Measurements from ENCODE around the gene EDAR. TPM values are rescaled to one million over a fixed set of nuclear protein-coding genes. Genes with fewer than 3 reads are reported as not detected.

The EDAR gene
- total and polyA plus RNA-seq, 2 of the 4 experiments (the other 2 are of a cell fraction), result not detected

DNA sequence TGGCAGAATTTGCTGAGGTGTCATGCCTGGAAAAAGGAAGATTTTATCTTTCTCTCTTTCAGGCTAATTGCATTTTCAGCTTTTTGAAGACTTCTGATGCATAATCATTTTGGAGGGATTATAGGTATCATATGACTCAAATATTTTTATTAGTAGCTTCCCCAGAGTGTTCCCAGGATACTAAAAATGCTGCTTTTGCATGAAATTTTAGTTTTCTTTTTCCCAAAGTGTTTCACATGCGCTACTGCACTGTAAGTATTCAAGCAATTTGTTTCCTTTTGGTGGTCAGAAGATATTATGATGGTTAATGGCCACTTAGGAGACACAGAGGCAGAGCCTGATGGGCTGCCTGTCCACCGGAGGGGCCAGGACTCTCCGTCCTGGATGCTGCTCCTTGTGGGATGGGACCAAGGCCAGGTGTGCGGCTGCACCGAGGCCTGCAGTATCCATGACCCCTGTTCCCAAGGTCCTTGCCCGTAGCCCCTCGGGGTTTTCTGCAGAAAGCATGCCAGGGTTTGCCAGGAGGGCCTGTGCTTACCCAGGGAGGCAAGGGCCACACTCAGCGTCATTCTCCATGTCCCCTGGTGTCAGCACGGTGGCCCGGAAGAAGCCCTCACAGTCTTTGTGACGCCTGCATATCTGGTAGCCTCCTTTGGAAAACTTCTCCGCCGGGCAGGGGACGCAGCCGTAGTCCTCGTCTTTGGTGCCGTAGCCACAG lies 60.2 kb downstream of the EDAR start:
- Histone ChIP-seq H4K8ac (ENCODE audit: low read depth in 2 of 2, low read length in 2 of 2) (no peak overlapping the region), H2BK20ac (ENCODE audit: low read depth, low read length) (no peak overlapping the region), H3K4me3 (ENCODE audit: insufficient read depth, low read depth, low read length) (no peak overlapping the region), H2BK15ac (ENCODE audit: low read depth, low read length) (no peak overlapping the region), H3K18ac (ENCODE audit: low read depth, low read length) (no peak overlapping the region), H2AFZ (replicated peaks; ENCODE audit: low read length, poor library complexity) (no peak overlapping the region), H4K91ac (ENCODE audit: insufficient read depth, low read depth, low read length) (no peak overlapping the region), H2BK120ac (ENCODE audit: low read depth, low read length) (no peak overlapping the region), H3K4ac (ENCODE audit: low read depth, low read length) (no peak overlapping the region), H3K4me1 (ENCODE audit: control insufficient read depth, insufficient read depth, low read length) (no peaks in the 10 kb centered on the region), H3K9me1 (ENCODE audit: insufficient read depth, low read length) (0 out of 2 replicates have a peak, but pooled peaks cover 3% of the 10 kb centered on the region), H2AK9ac (replicated peaks; ENCODE audit: low read depth, low read length, poor library complexity) (no peak overlapping the region), H2BK5ac (ENCODE audit: low read depth, low read length, poor library complexity, severe bottlenecking) (no peak overlapping the region), H3K27me3 (ENCODE audit: control insufficient read depth, insufficient read depth, low read length) (peaks cover 83% of the 10 kb centered on the region), H4K20me1 (ENCODE audit: insufficient read depth, low read length) (peaks cover 6% of the 10 kb centered on the region; the same call in 1 of the 2 replicates), H3K36me3 (ENCODE audit: control insufficient read depth, insufficient read depth, low read length) (no peaks in the 10 kb centered on the region), H3K9ac (ENCODE audit: low read depth, low read length) (no peak overlapping the region), H2AK5ac (ENCODE audit: low read depth, low read length) (no peak overlapping the region), H3K79me1 (ENCODE audit: low read depth in 1 of 2, low read length in 2 of 2) (no peaks in the 10 kb centered on the region), H3K4me2 (ENCODE audit: low read depth, low read length) (no peak overlapping the region), H3K27ac (ENCODE audit: insufficient read depth, low read length) (no peak overlapping the region), H3K56ac (ENCODE audit: extremely low read depth, insufficient read depth, low read length) (no peak overlapping the region), H3K9me3 (ENCODE audit: control insufficient read depth, insufficient read depth, low read length) (no peaks in the 10 kb centered on the region), H3K14ac (replicated peaks; ENCODE audit: low read depth, low read length) (no peak overlapping the region), H4K5ac (ENCODE audit: low read depth, low read length) (no peak overlapping the region), H3K23ac (ENCODE audit: low read depth, low read length) (no peak overlapping the region)
- no peak for DNase-seq
- WGBS, 2 experiments (ENCODE audit: extremely low coverage in 2 of 2, insufficient read length in 1 of 2), result 86% methylated on average over 11 of the region's 17 CpGs; no CpG with 5 or more reads in 1 of the 2 experiments
- intact Hi-C loops (cut with micrococcal nuclease), result loop anchor here (1.0 to 10.0 kb wide), 3 partner anchors 56 to 581 kb away; partner anchors contain the start of gene EDAR
- no TSS peak for BruUV-seq (replicated peaks)
- no peak for ATAC-seq (ENCODE audit: low read depth)
- TF ChIP-seq RCOR1 (IDR thresholded peaks at IDR 0.05; ENCODE audit: insufficient replicate concordance, low read length), result no peak
- TF ChIP-seq POLR2A (IDR thresholded peaks at IDR 0.05; ENCODE audit: low read depth, low read length), result no peak
- TF ChIP-seq ELK1 (IDR thresholded peaks at IDR 0.05; ENCODE audit: borderline replicate concordance, low read depth, low read length), result no peak
- TF ChIP-seq RFX5 (IDR thresholded peaks at IDR 0.05; ENCODE audit: low read depth, low read length), result no peak
- no peak for TF ChIP-seq SMC3 (IDR thresholded peaks at IDR 0.05; ENCODE audit: low read depth, low read length)
- no peak for TF ChIP-seq NFE2L2 (IDR thresholded peaks at IDR 0.05; ENCODE audit: low read depth, low read length)
- TF ChIP-seq, protein P1, sequence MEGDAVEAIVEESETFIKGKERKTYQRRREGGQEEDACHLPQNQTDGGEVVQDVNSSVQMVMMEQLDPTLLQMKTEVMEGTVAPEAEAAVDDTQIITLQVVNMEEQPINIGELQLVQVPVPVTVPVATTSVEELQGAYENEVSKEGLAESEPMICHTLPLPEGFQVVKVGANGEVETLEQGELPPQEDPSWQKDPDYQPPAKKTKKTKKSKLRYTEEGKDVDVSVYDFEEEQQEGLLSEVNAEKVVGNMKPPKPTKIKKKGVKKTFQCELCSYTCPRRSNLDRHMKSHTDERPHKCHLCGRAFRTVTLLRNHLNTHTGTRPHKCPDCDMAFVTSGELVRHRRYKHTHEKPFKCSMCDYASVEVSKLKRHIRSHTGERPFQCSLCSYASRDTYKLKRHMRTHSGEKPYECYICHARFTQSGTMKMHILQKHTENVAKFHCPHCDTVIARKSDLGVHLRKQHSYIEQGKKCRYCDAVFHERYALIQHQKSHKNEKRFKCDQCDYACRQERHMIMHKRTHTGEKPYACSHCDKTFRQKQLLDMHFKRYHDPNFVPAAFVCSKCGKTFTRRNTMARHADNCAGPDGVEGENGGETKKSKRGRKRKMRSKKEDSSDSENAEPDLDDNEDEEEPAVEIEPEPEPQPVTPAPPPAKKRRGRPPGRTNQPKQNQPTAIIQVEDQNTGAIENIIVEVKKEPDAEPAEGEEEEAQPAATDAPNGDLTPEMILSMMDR (conservative IDR thresholded peaks at IDR 0.05; ENCODE audit: low read depth, low read length), result no peak
- no peak for TF ChIP-seq MXI1 (IDR thresholded peaks at IDR 0.05; ENCODE audit: borderline replicate concordance, low read depth, low read length)
- no peak for TF ChIP-seq FOS (IDR thresholded peaks at IDR 0.05; ENCODE audit: low read depth, low read length)
- TF ChIP-seq BHLHE40 (IDR thresholded peaks at IDR 0.05; ENCODE audit: low read depth, low read length), result no peak
- no peak for TF ChIP-seq CEBPB (IDR thresholded peaks at IDR 0.05; ENCODE audit: low read depth, low read length)
- no peak; the same call in 1 of the 2 replicates for TF ChIP-seq MAFK (IDR thresholded peaks at IDR 0.05; ENCODE audit: low read depth, low read length)
- no peak for TF ChIP-seq CHD1 (IDR thresholded peaks at IDR 0.05; ENCODE audit: low read depth, low read length)
- POLR2A ChIA-PET (ENCODE audit: unreplicated experiment), result no interaction called here
- CTCF ChIA-PET, result interaction anchor here (1.2 to 2.1 kb wide), 3 partner anchors 12 to 54 kb away, joined by 3 to 8 read pairs (median 3); no protein-coding TSS in a partner anchor
- dilution Hi-C loops (cut with HindIII; ENCODE audit: low sequenced_read_pairs, unreplicated experiment), result no loop called here
- in situ Hi-C loops (cut with MboI; ENCODE audit: low sequenced_read_pairs), result no loop called here

Data from IMR-90 (cell line).